ENCODE results near the gene MS4A6A. TPM values are rescaled to one million over a fixed set of nuclear protein-coding genes. Genes with fewer than 3 reads are reported as not detected.
"Not testable (repeated sequence)": the region's sequence is repeated elsewhere in the genome, so short reads cannot be mapped to it uniquely, and the experiment has no call there.

MS4A6A gene
- total RNA-seq, 5 donors from 2014 or later (not counting 1 experiment from before 2014, with no cell fraction given): 0.32 to 1.5 (median 0.99) TPM

DNA sequence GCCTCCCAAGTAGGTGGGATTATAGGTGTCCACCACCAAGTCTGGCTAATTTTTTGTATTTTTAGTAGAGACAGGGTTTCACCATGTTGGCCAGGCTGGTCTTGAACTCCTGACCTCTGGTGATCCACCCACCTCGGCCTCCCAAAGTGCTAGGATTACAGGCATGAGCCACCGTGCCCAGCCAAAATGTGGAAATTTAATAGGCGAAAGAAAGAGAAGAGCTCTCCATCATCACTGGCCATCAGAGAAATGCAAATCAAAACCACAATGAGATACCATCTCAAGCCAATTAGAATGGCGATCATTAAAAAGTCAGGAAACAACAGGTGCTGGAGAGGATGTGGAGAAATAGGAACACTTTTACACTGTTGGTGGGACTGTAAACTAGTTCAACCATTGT lies 54.0 kb downstream of the MS4A6A start:
- H3K27ac Mint-ChIP-seq; H3K27ac ChIP-seq (ENCODE audit: low read length); H3K9me3 Mint-ChIP-seq; H3K4me1 Mint-ChIP-seq; CTCF ChIA-PET; H3K4me3 ChIP-seq (ENCODE audit: control insufficient read depth in 1 of 2, extremely low read depth in 1 of 2, low read length in 1 of 2); H3K9me3 ChIP-seq; ATAC-seq (replicated peaks in 1 of 4); H3K4me1 ChIP-seq (ENCODE audit: control insufficient read depth in 1 of 2, extremely low read depth in 1 of 2, insufficient read depth in 2 of 2, low read length in 2 of 2); H3K4me3 Mint-ChIP-seq; POLR2A ChIA-PET; H3K27me3 ChIP-seq (replicated peaks in 1 of 2; ENCODE audit: control insufficient read depth in 2 of 2, extremely low read depth in 1 of 2, insufficient read depth in 2 of 2, low read length in 1 of 2); H3K36me3 Mint-ChIP-seq; H3K27me3 Mint-ChIP-seq; H3K36me3 ChIP-seq (ENCODE audit: control insufficient read depth in 2 of 2, extremely low read depth in 1 of 2, insufficient read depth in 1 of 2, low read length in 1 of 2); DNase-seq: not testable (repeated sequence)
- WGBS (ENCODE audit: insufficient coverage): no CpG with 5 or more reads among the region's 4 CpGs

DNA sequence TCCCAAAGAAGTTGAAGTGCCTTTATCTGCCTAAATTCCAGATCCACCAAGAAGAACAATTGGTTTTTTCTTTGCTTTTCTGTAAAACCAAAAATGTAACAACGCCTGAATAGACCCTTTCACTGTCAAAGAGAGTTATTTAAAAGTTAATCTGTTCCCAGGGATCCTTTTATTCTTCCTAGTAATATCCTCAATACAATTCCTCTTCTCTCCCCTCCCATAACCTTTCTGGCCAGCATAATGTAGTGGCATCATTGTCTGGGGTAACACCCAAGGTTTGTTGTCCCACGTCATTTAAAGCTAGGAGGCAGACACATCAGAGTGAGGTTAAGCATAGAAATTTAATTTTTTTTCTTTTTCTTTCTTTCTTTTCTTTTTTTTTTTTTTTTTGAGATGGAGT lies 54.5 kb downstream of the MS4A6A start:
- POLR2A ChIA-PET: no interaction called here
- Mint-ChIP-seq H3K27ac (no peak overlapping the region), H3K27me3 (peaks cover 0 to 3% of the 10 kb centered on the region in 2 donors)

DNA sequence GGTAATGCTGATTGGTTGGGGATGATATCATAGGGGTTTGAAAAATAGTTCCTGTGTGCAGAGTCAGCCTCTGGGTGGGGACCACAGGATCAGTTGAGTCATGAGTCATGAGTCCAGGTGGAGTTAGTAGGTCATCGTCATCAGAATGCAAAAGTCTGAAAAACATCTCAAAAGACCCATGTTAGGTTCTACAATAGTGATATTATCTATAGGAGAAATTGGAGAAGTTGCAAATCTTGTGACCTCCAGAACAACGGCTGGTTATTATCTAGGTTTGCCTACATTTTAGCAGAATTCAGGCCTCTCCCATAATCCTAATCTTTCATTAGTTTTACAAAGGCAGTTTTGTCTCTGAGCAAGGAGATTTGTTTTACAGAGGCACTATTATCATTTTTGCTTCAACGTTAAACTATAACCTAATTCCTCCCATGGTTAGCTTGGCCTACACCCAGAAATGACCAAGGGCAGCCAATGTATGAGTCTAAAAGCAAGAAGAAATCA lies 55.5 kb downstream of the MS4A6A start:
- ChIA-PET CTCF (no interaction called here), POLR2A (no interaction called here)
- ATAC-seq (replicated peaks in 1 of 4): no peak
- peaks cover 3% of the 10 kb centered on the region in 2 donors for H3K27me3 Mint-ChIP-seq
- H3K27ac ChIP-seq (ENCODE audit: low read length): no peak overlapping the region
- H3K9me3 ChIP-seq: no peaks in the 10 kb centered on the region
- H3K4me3 Mint-ChIP-seq: no peak overlapping the region
- WGBS (ENCODE audit: insufficient coverage): no CpG with 5 or more reads among the region's 3 CpGs
- no peaks in the 10 kb centered on the region for H3K4me1 Mint-ChIP-seq
- no peaks in the 10 kb centered on the region for H3K9me3 Mint-ChIP-seq
- no peaks in the 10 kb centered on the region for H3K27me3 ChIP-seq (replicated peaks in 1 of 2; ENCODE audit: control insufficient read depth in 2 of 2, extremely low read depth in 1 of 2, insufficient read depth in 2 of 2, low read length in 1 of 2)
- no peak overlapping the region for H3K27ac Mint-ChIP-seq
- H3K4me3 ChIP-seq (ENCODE audit: control insufficient read depth in 1 of 2, extremely low read depth in 1 of 2, low read length in 1 of 2): no peak overlapping the region
- H3K36me3 Mint-ChIP-seq: no peaks in the 10 kb centered on the region
- H3K4me1 ChIP-seq (ENCODE audit: control insufficient read depth in 1 of 2, extremely low read depth in 1 of 2, insufficient read depth in 2 of 2, low read length in 2 of 2): no peaks in the 10 kb centered on the region
- DNase-seq: no peak
- H3K36me3 ChIP-seq (ENCODE audit: control insufficient read depth in 2 of 2, extremely low read depth in 1 of 2, insufficient read depth in 1 of 2, low read length in 1 of 2): no peaks in the 10 kb centered on the region

More for the DNA sequence above, 54.5 kb downstream of the MS4A6A start:
- no CpG with 5 or more reads among the region's 2 CpGs for WGBS (ENCODE audit: insufficient coverage)
- H3K4me1 ChIP-seq (ENCODE audit: control insufficient read depth in 1 of 2, extremely low read depth in 1 of 2, insufficient read depth in 2 of 2, low read length in 2 of 2): no peaks in the 10 kb centered on the region
- peaks cover 0 to under 1% (median 0%) of the 10 kb centered on the region in 3 donors for H3K9me3 Mint-ChIP-seq
- H3K36me3 Mint-ChIP-seq: no peaks in the 10 kb centered on the region
- no peak overlapping the region for H3K27ac ChIP-seq (ENCODE audit: low read length)
- H3K36me3 ChIP-seq (ENCODE audit: control insufficient read depth in 2 of 2, extremely low read depth in 1 of 2, insufficient read depth in 1 of 2, low read length in 1 of 2): no peaks in the 10 kb centered on the region
- no peak overlapping the region for H3K4me3 Mint-ChIP-seq
- CTCF ChIA-PET: no interaction called here
- no peak for DNase-seq
- no peaks in the 10 kb centered on the region for H3K27me3 ChIP-seq (replicated peaks in 1 of 2; ENCODE audit: control insufficient read depth in 2 of 2, extremely low read depth in 1 of 2, insufficient read depth in 2 of 2, low read length in 1 of 2)
- no peak overlapping the region for H3K4me3 ChIP-seq (ENCODE audit: control insufficient read depth in 1 of 2, extremely low read depth in 1 of 2, low read length in 1 of 2)
- no peak for ATAC-seq (replicated peaks in 1 of 4)
- no peaks in the 10 kb centered on the region for H3K9me3 ChIP-seq
- H3K4me1 Mint-ChIP-seq: no peaks in the 10 kb centered on the region

DNA sequence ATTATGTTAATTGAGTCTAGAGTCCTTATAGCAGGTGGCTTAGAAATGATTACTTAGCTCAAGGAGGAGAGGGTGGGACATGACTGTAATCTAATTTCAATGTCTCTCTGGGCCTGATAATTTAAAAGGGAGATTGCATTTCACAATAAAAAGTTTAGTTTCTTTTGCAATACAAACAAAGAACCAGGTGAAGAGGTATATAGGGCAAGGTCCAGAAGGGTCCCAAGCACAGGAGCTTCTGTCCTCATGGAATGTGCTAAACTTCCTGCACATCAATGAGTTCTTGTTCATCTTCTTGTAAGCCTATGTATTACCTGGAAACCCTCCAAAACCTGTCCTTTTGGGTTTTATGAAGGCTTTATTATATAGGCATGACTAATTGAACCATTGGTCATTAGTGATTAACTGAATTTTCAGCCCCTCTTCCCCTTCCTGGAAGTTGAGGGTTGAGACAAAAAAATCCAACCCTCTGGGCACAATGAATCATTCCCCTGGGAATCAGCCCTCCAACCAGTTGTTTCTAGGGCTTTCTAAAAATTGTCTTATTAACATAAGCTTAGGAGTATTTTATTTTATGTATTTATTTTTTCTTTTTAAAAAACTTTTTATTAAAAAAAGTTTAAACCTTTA lies 56.8 kb downstream of the MS4A6A start:
- Histone ChIP-seq H3K27me3 (replicated peaks in 1 of 2; ENCODE audit: control insufficient read depth in 2 of 2, extremely low read depth in 1 of 2, insufficient read depth in 2 of 2, low read length in 1 of 2) (no peaks in the 10 kb centered on the region), H3K9me3 (no peaks in the 10 kb centered on the region), H3K36me3 (ENCODE audit: control insufficient read depth in 2 of 2, extremely low read depth in 1 of 2, insufficient read depth in 1 of 2, low read length in 1 of 2) (no peaks in the 10 kb centered on the region), H3K4me3 (ENCODE audit: control insufficient read depth in 1 of 2, extremely low read depth in 1 of 2, low read length in 1 of 2) (no peak overlapping the region), H3K4me1 (ENCODE audit: control insufficient read depth in 1 of 2, extremely low read depth in 1 of 2, insufficient read depth in 2 of 2, low read length in 2 of 2) (no peaks in the 10 kb centered on the region), H3K27ac (ENCODE audit: low read length) (no peak overlapping the region)
- POLR2A ChIA-PET: no interaction called here
- H3K27ac Mint-ChIP-seq: no peak overlapping the region
- no peak for ATAC-seq (replicated peaks in 1 of 4)
- no peak overlapping the region for H3K4me3 Mint-ChIP-seq
- H3K27me3 Mint-ChIP-seq: peaks cover 3 to 5% of the 10 kb centered on the region in 2 donors
- no peaks in the 10 kb centered on the region for H3K4me1 Mint-ChIP-seq
- H3K36me3 Mint-ChIP-seq: no peaks in the 10 kb centered on the region
- CTCF ChIA-PET: no interaction called here
- no peak for DNase-seq
- no peaks in the 10 kb centered on the region for H3K9me3 Mint-ChIP-seq

DNA sequence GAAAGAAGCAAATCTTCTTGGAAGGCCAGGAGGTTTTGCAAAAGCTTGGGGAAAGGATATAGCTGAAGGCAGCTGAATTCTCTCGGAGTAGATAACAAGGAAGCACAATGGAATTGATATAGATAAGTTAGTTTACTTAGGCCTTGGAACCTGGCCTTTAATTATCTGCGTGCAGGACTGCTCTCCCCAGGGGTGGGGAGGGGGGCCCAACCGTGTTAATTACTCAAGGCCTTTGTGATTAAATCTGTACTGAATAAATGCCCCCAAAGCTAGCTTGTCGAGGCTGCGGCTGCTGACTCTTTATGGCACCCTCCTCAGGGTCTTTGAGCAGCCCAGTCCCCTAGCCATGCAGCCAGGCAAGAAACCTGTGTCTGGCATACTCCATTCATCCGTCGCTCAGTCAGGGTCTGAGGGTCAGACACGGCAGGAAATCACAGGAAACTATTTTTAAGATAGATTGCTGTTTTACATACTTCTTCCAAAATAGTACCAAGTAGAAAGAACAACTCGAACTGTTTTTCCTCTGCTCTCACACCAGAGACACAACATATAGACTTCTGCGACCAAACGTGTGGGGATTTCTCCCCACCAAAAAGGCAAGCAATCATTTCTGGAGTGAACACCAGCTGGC lies 58.0 kb downstream of the MS4A6A start:
- Mint-ChIP-seq H3K27ac (no peak overlapping the region), H3K36me3 (no peaks in the 10 kb centered on the region), H3K9me3 (no peaks in the 10 kb centered on the region), H3K27me3 (peaks cover 5 to 9% of the 10 kb centered on the region in 2 donors), H3K4me1 (no peaks in the 10 kb centered on the region), H3K4me3 (no peak overlapping the region)
- no peak overlapping the region for H3K4me3 ChIP-seq (ENCODE audit: control insufficient read depth in 1 of 2, extremely low read depth in 1 of 2, low read length in 1 of 2)
- ATAC-seq (replicated peaks in 1 of 4) (no peak), DNase-seq (no peak)
- no peaks in the 10 kb centered on the region for H3K36me3 ChIP-seq (ENCODE audit: control insufficient read depth in 2 of 2, extremely low read depth in 1 of 2, insufficient read depth in 1 of 2, low read length in 1 of 2)
- WGBS (ENCODE audit: insufficient coverage): 72% methylated on average over 6 of the region's 11 CpGs
- POLR2A ChIA-PET: no interaction called here
- CTCF ChIA-PET: no interaction called here
- H3K9me3 ChIP-seq: no peaks in the 10 kb centered on the region
- no peaks in the 10 kb centered on the region for H3K27me3 ChIP-seq (replicated peaks in 1 of 2; ENCODE audit: control insufficient read depth in 2 of 2, extremely low read depth in 1 of 2, insufficient read depth in 2 of 2, low read length in 1 of 2)
- H3K27ac ChIP-seq (ENCODE audit: low read length): no peak overlapping the region
- no peaks in the 10 kb centered on the region for H3K4me1 ChIP-seq (ENCODE audit: control insufficient read depth in 1 of 2, extremely low read depth in 1 of 2, insufficient read depth in 2 of 2, low read length in 2 of 2)

Other genes with a start within 250 kb of the MS4A6A start
- gene OOSP1, start 244.7 kb downstream of the MS4A6A start, total RNA-seq: not detected
- not detected for gene OOSP4A, start 219.1 kb downstream of the MS4A6A start, total RNA-seq
- not detected for gene OOSP4B, start 165.9 kb downstream of the MS4A6A start, total RNA-seq
- gene OOSP2, start 142.7 kb downstream of the MS4A6A start, total RNA-seq: not detected
- under 1 TPM in 3 of 5 donors, not detected in 2; 0.40 to 0.44 (median 0.43) TPM for gene MS4A3, start 126.4 kb downstream of the MS4A6A start, total RNA-seq
- gene MS4A2, start 94.4 kb downstream of the MS4A6A start, total RNA-seq: 1 to 10 TPM in 1 of 5 donors, under 1 TPM in 3, not detected in 1; 0.12 to 1.1 (median 0.16) TPM
- 1 to 10 TPM in 1 of 5 donors, under 1 TPM in 1, not detected in 3; 0.54 to 1.0 TPM for gene MS4A4E, start 60.1 kb upstream of the MS4A6A start, total RNA-seq
- gene MS4A4A, start 97.6 kb upstream of the MS4A6A start, total RNA-seq: under 1 TPM in 1 of 5 donors, not detected in 4; 0.26 TPM
- not detected for gene MS4A6E, start 144.2 kb upstream of the MS4A6A start, total RNA-seq
- gene MS4A7, start 195.4 kb upstream of the MS4A6A start, total RNA-seq: 1 to 10 TPM in 1 of 5 donors, under 1 TPM in 3, not detected in 1; 0.43 to 1.0 (median 0.77) TPM
- under 1 TPM in 1 of 5 donors, not detected in 4; 0.10 TPM for gene MS4A14, start 213.4 kb upstream of the MS4A6A start, total RNA-seq
- gene MS4A5, start 246.5 kb upstream of the MS4A6A start, total RNA-seq: not detected

Data from T-cell (primary cell).